WTC11 (cell line): ENCODE data around the gene CNTNAP2. TPM values are rescaled to one million over a fixed set of nuclear protein-coding genes. Genes with fewer than 3 reads are reported as not detected.

Experiments used
- ATAC-seq: fragments of 200-7000 bp; cut with Tn5 transposase; 2 replicates; pipeline ENCODE4 v1.10.0; 2021; ENCODE audit warnings: mild to moderate bottlenecking, moderate library complexity
- CTCF ChIA-PET: fragments of 300-600 bp; sonication (Branson Sonifier 250); formaldehyde crosslinking; loops from one replicate; lab custom pipeline; 2021; ENCODE audit warnings: antibody characterized with exemption; lab: Charles Lee
- POLR2A ChIA-PET: fragments of 350-600 bp; sonication (Branson Sonifier 250); formaldehyde crosslinking; loops from one replicate; lab custom pipeline; 2021; ENCODE audit warnings: antibody characterized with exemption; lab: Charles Lee
- DNase-seq: peaks from one replicate; pipeline ENCODE4 v3.0.0; 2021; ENCODE audit warnings: low spot score
- H3K27ac Mint-ChIP-seq: 2 replicates; pipeline ENCODE4 v1.8.0; 2021; ENCODE audit warnings: mixed read lengths
- H3K27me3 Mint-ChIP-seq: 2 replicates; pipeline ENCODE4 v1.8.0; 2021; ENCODE audit warnings: low read depth, mild to moderate bottlenecking, moderate library complexity, mixed read lengths
- H3K36me3 Mint-ChIP-seq: 2 replicates; pipeline ENCODE4 v1.8.0; 2021; ENCODE audit warnings: mixed read lengths
- H3K4me1 Mint-ChIP-seq: 2 replicates; pipeline ENCODE4 v1.8.0; 2022; ENCODE audit warnings: mixed read lengths
- H3K4me3 Mint-ChIP-seq: 2 replicates; pipeline ENCODE4 v1.8.0; 2021; ENCODE audit warnings: mild to moderate bottlenecking, moderate library complexity, mixed read lengths
- H3K9me3 Mint-ChIP-seq: 2 replicates; pipeline ENCODE4 v1.8.0; 2021; ENCODE audit warnings: mixed read lengths
- ELF4 ChIP-seq: sonication (generic); formaldehyde crosslinking; IDR thresholded peaks from 2 replicates; pipeline ENCODE4 v1.8.1; 2022; ENCODE audit warnings: low read depth, mild to moderate bottlenecking, moderate library complexity, missing genetic modification reagents
- FOXP1 ChIP-seq: sonication (generic); formaldehyde crosslinking; IDR thresholded peaks from 2 replicates; pipeline ENCODE4 v1.8.0; 2022; ENCODE audit warnings: missing genetic modification reagents, mild to moderate bottlenecking, moderate library complexity, borderline replicate concordance
- MXD4 ChIP-seq: fragments of 250-450 bp; sonication (Bioruptor Pico); IDR thresholded peaks from 2 replicates; pipeline ENCODE4 v1.8.0; 2021; ENCODE audit warnings: mild to moderate bottlenecking, moderate library complexity, borderline replicate concordance
- NFATC4 ChIP-seq: fragments of 250-450 bp; sonication (Bioruptor Pico); IDR thresholded peaks from 2 replicates; pipeline ENCODE4 v1.9.0; 2021; ENCODE audit warnings: mild to moderate bottlenecking
- NFYB ChIP-seq: sonication (generic); formaldehyde crosslinking; conservative IDR thresholded peaks from 2 replicates; pipeline ENCODE4 v1.8.0; 2022; ENCODE audit warnings: low read depth, missing genetic modification reagents
- NR1H2 ChIP-seq: sonication (generic); formaldehyde crosslinking; IDR thresholded peaks from 2 replicates; pipeline ENCODE4 v1.9.0; 2021; ENCODE audit warnings: mild to moderate bottlenecking, moderate library complexity, missing genetic modification reagents
- OVOL2 ChIP-seq: fragments of 250-450 bp; sonication (Bioruptor Pico); IDR thresholded peaks from 2 replicates; pipeline ENCODE4 v1.9.0; 2021; ENCODE audit warnings: mild to moderate bottlenecking, borderline replicate concordance
- RELA ChIP-seq: sonication (generic); formaldehyde crosslinking; IDR thresholded peaks from 2 replicates; pipeline ENCODE4 v1.8.1; 2022; ENCODE audit warnings: missing genetic modification reagents, mild to moderate bottlenecking, borderline replicate concordance
- SMAD3 ChIP-seq: sonication (generic); formaldehyde crosslinking; IDR thresholded peaks from 2 replicates; pipeline ENCODE4 v1.8.0; 2022; ENCODE audit warnings: missing genetic modification reagents, mild to moderate bottlenecking, borderline replicate concordance
- TEAD4 ChIP-seq: sonication (generic); formaldehyde crosslinking; IDR thresholded peaks from 2 replicates; pipeline ENCODE4 v1.8.0; 2022; ENCODE audit warnings: mild to moderate bottlenecking, missing genetic modification reagents
- ZNF423 ChIP-seq: fragments of 250-450 bp; sonication (Bioruptor Pico); IDR thresholded peaks from 2 replicates; pipeline ENCODE4 v2.1.2; 2022; ENCODE audit warnings: mild to moderate bottlenecking, moderate library complexity
- total RNA-seq: library from RNA; stranded (reverse); gene quantifications from 3 replicates; pipeline ENCODE4 v1.2.3, GENCODE V29; 2021
- TF ChIP-seq, protein P1 (sequence below): sonication (generic); formaldehyde crosslinking; IDR thresholded peaks from 2 replicates; pipeline ENCODE4 v1.8.1; 2023; ENCODE audit warnings: mild to moderate bottlenecking, missing genetic modification reagents
- TF ChIP-seq, protein P2 (sequence below): fragments of 250-450 bp; sonication (Bioruptor Pico); IDR thresholded peaks from 2 replicates; pipeline ENCODE4 v1.9.0; 2021; ENCODE audit warnings: moderate library complexity, mild to moderate bottlenecking, inconsistent platforms, borderline replicate concordance
- TF ChIP-seq, protein P3 (sequence below): fragments of 200-600 bp; IDR thresholded peaks from 2 replicates; pipeline ENCODE4 v1.8.0; 2022; ENCODE audit warnings: antibody characterized with exemption
- TF ChIP-seq, protein P4 (sequence below): fragments of 250-450 bp; sonication (Bioruptor Pico); IDR thresholded peaks from 2 replicates; pipeline ENCODE4 v1.9.0; 2021; ENCODE audit warnings: mild to moderate bottlenecking
- TF ChIP-seq, protein P5 (sequence below): sonication (generic); formaldehyde crosslinking; IDR thresholded peaks from 2 replicates; pipeline ENCODE4 v1.8.1; 2022; ENCODE audit warnings: mild to moderate bottlenecking, moderate library complexity, missing genetic modification reagents
- TF ChIP-seq, protein P6 (sequence below): sonication (generic); formaldehyde crosslinking; IDR thresholded peaks from 2 replicates; pipeline ENCODE4 v1.8.0; 2022; ENCODE audit warnings: missing genetic modification reagents
- TF ChIP-seq, protein P7 (sequence below): sonication (generic); formaldehyde crosslinking; IDR thresholded peaks from 2 replicates; pipeline ENCODE4 v1.8.1; 2022; ENCODE audit warnings: low read depth, mild to moderate bottlenecking, moderate library complexity, missing genetic modification reagents, borderline replicate concordance
- TF ChIP-seq, protein P8 (sequence below): sonication (generic); formaldehyde crosslinking; IDR thresholded peaks from 2 replicates; pipeline ENCODE4 v1.8.1; 2023; ENCODE audit warnings: mild to moderate bottlenecking, missing genetic modification reagents, moderate library complexity
- TF ChIP-seq, protein P9 (sequence below): sonication (generic); formaldehyde crosslinking; IDR thresholded peaks from 2 replicates; pipeline ENCODE4 v1.8.0; 2023; ENCODE audit warnings: missing genetic modification reagents
- TF ChIP-seq, protein P10 (sequence below): sonication (generic); formaldehyde crosslinking; IDR thresholded peaks from 2 replicates; pipeline ENCODE4 v1.8.0; 2022; ENCODE audit warnings: mild to moderate bottlenecking, missing genetic modification reagents

The CNTNAP2 gene
- total RNA-seq, 1 experiment from 2014 or later = 63.8 TPM

DNA sequence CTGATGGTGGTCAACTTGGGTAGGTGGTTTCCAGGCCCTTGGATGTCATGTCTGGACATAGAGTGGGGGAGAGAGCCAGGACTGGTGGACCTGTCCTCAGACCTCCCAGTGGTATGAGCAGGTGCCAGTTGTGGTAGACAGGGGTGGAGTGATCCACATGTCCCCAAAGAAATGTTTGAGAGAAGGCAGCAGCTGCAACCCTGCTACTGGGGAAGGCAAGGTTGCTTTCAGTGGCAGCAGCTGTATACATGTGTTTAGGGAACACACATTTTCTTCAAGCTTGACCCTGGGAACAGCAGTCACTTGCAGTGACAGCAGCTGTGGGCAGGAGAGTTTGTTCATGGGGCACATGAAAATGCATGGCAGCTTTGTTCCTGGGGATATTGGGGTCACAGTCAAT is 1591.3 kb downstream of the CNTNAP2 start:
- Mint-ChIP-seq H3K4me3 (no peak overlapping the region), H3K4me1 (peaks cover 8% of the 10 kb centered on the region), H3K9me3 (peaks cover 45% of the 10 kb centered on the region), H3K27me3 (no peaks in the 10 kb centered on the region), H3K27ac (no peak overlapping the region), H3K36me3 (peaks cover 3% of the 10 kb centered on the region; the same call in 1 of the 2 replicates)
- ATAC-seq (no peak), DNase-seq (no peak)
- POLR2A ChIA-PET = no interaction called here
- TF ChIP-seq RELA (CRISPR knock-in tag) (no peak), OVOL2 (CRISPR knock-in tag) (no peak), ZNF423 (CRISPR knock-in tag) (no peak), FOXP1 (CRISPR knock-in tag) (no peak), NFYB (CRISPR knock-in tag) (no peak), MXD4 (CRISPR knock-in tag) (no peak), NR1H2 (no peak), TEAD4 (CRISPR knock-in tag) (no peak)
- TF ChIP-seq, protein P1, sequence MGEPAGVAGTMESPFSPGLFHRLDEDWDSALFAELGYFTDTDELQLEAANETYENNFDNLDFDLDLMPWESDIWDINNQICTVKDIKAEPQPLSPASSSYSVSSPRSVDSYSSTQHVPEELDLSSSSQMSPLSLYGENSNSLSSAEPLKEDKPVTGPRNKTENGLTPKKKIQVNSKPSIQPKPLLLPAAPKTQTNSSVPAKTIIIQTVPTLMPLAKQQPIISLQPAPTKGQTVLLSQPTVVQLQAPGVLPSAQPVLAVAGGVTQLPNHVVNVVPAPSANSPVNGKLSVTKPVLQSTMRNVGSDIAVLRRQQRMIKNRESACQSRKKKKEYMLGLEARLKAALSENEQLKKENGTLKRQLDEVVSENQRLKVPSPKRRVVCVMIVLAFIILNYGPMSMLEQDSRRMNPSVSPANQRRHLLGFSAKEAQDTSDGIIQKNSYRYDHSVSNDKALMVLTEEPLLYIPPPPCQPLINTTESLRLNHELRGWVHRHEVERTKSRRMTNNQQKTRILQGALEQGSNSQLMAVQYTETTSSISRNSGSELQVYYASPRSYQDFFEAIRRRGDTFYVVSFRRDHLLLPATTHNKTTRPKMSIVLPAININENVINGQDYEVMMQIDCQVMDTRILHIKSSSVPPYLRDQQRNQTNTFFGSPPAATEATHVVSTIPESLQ (CRISPR knock-in tag) = no peak
- TF ChIP-seq, protein P2, sequence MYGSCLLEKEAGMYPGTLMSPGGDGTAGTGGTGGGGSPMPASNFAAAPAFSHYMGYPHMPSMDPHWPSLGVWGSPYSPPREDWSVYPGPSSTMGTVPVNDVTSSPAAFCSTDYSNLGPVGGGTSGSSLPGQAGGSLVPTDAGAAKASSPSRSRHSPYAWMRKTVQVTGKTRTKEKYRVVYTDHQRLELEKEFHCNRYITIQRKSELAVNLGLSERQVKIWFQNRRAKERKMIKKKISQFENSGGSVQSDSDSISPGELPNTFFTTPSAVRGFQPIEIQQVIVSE = no peak
- TF ChIP-seq, protein P3, sequence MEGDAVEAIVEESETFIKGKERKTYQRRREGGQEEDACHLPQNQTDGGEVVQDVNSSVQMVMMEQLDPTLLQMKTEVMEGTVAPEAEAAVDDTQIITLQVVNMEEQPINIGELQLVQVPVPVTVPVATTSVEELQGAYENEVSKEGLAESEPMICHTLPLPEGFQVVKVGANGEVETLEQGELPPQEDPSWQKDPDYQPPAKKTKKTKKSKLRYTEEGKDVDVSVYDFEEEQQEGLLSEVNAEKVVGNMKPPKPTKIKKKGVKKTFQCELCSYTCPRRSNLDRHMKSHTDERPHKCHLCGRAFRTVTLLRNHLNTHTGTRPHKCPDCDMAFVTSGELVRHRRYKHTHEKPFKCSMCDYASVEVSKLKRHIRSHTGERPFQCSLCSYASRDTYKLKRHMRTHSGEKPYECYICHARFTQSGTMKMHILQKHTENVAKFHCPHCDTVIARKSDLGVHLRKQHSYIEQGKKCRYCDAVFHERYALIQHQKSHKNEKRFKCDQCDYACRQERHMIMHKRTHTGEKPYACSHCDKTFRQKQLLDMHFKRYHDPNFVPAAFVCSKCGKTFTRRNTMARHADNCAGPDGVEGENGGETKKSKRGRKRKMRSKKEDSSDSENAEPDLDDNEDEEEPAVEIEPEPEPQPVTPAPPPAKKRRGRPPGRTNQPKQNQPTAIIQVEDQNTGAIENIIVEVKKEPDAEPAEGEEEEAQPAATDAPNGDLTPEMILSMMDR = no peak
- TF ChIP-seq, protein P4, sequence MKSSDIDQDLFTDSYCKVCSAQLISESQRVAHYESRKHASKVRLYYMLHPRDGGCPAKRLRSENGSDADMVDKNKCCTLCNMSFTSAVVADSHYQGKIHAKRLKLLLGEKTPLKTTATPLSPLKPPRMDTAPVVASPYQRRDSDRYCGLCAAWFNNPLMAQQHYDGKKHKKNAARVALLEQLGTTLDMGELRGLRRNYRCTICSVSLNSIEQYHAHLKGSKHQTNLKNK (CRISPR knock-in tag) = no peak
- TF ChIP-seq, protein P5, sequence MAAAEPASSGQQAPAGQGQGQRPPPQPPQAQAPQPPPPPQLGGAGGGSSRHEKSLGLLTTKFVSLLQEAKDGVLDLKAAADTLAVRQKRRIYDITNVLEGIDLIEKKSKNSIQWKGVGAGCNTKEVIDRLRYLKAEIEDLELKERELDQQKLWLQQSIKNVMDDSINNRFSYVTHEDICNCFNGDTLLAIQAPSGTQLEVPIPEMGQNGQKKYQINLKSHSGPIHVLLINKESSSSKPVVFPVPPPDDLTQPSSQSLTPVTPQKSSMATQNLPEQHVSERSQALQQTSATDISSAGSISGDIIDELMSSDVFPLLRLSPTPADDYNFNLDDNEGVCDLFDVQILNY (CRISPR knock-in tag) = no peak
- CTCF ChIA-PET = no interaction called here

DNA sequence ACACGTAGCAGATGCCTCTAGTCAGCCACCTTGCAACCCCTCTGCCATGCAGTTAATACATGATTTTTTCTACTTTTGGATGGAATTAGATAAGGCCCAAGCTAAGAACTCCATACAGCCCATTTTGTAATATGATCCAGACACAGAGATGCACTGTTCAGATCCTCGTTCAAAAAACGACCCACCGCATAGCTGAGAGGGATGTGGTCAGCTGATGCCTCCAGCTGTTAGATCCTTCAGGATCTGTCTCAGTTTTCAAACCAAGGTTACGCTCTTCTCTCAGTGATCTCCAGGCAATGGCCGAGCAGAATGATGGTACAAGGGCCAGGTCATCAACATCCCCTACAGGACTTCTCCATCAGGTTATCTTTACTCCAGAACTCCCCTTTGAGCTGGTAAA is 1592.3 kb downstream of the CNTNAP2 start:
- ChIA-PET CTCF (no interaction called here), POLR2A (no interaction called here)
- Mint-ChIP-seq H3K36me3 (peaks cover 3% of the 10 kb centered on the region; the same call in 1 of the 2 replicates), H3K9me3 (peaks cover 48% of the 10 kb centered on the region), H3K27ac (no peak overlapping the region), H3K4me1 (peaks cover 8% of the 10 kb centered on the region), H3K27me3 (no peaks in the 10 kb centered on the region), H3K4me3 (no peak overlapping the region)
- DNase-seq = no peak
- no peak for ATAC-seq
- TF ChIP-seq ELF4 (CRISPR knock-in tag) (no peak), SMAD3 (CRISPR knock-in tag) (no peak), NFATC4 (CRISPR knock-in tag) (no peak)
- TF ChIP-seq, protein P6, sequence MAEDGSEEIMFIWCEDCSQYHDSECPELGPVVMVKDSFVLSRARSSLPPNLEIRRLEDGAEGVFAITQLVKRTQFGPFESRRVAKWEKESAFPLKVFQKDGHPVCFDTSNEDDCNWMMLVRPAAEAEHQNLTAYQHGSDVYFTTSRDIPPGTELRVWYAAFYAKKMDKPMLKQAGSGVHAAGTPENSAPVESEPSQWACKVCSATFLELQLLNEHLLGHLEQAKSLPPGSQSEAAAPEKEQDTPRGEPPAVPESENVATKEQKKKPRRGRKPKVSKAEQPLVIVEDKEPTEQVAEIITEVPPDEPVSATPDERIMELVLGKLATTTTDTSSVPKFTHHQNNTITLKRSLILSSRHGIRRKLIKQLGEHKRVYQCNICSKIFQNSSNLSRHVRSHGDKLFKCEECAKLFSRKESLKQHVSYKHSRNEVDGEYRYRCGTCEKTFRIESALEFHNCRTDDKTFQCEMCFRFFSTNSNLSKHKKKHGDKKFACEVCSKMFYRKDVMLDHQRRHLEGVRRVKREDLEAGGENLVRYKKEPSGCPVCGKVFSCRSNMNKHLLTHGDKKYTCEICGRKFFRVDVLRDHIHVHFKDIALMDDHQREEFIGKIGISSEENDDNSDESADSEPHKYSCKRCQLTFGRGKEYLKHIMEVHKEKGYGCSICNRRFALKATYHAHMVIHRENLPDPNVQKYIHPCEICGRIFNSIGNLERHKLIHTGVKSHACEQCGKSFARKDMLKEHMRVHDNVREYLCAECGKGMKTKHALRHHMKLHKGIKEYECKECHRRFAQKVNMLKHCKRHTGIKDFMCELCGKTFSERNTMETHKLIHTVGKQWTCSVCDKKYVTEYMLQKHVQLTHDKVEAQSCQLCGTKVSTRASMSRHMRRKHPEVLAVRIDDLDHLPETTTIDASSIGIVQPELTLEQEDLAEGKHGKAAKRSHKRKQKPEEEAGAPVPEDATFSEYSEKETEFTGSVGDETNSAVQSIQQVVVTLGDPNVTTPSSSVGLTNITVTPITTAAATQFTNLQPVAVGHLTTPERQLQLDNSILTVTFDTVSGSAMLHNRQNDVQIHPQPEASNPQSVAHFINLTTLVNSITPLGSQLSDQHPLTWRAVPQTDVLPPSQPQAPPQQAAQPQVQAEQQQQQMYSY (CRISPR knock-in tag) = no peak
- TF ChIP-seq, protein P7, sequence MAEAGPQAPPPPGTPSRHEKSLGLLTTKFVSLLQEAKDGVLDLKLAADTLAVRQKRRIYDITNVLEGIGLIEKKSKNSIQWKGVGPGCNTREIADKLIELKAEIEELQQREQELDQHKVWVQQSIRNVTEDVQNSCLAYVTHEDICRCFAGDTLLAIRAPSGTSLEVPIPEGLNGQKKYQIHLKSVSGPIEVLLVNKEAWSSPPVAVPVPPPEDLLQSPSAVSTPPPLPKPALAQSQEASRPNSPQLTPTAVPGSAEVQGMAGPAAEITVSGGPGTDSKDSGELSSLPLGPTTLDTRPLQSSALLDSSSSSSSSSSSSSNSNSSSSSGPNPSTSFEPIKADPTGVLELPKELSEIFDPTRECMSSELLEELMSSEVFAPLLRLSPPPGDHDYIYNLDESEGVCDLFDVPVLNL (CRISPR knock-in tag) = no peak
- TF ChIP-seq, protein P8, sequence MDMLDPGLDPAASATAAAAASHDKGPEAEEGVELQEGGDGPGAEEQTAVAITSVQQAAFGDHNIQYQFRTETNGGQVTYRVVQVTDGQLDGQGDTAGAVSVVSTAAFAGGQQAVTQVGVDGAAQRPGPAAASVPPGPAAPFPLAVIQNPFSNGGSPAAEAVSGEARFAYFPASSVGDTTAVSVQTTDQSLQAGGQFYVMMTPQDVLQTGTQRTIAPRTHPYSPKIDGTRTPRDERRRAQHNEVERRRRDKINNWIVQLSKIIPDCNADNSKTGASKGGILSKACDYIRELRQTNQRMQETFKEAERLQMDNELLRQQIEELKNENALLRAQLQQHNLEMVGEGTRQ = no peak
- TF ChIP-seq, protein P9, sequence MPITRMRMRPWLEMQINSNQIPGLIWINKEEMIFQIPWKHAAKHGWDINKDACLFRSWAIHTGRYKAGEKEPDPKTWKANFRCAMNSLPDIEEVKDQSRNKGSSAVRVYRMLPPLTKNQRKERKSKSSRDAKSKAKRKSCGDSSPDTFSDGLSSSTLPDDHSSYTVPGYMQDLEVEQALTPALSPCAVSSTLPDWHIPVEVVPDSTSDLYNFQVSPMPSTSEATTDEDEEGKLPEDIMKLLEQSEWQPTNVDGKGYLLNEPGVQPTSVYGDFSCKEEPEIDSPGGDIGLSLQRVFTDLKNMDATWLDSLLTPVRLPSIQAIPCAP (CRISPR knock-in tag) = no peak
- TF ChIP-seq, protein P10, sequence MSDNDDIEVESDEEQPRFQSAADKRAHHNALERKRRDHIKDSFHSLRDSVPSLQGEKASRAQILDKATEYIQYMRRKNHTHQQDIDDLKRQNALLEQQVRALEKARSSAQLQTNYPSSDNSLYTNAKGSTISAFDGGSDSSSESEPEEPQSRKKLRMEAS (CRISPR knock-in tag) = no peak
